Endometrial microvascular endothelial cells (primary cell): Measurements from ENCODE around the gene AGPS. TPM values are rescaled to one million over a fixed set of nuclear protein-coding genes. Genes with fewer than 3 reads are reported as not detected.
"Not testable (repeated sequence)": the region's sequence is repeated elsewhere in the genome, so short reads cannot be mapped to it uniquely, and the experiment has no call there.

Experiments used
- in situ Hi-C: cut with HindIII; loops from 2 replicates; pipeline ENCODE4 v1.10.0; 2017; ENCODE audit warnings: low sequenced_read_pairs, low pct_unique_long_range_greater_than_20kb; ENCODE audit errors: inconsistent ontology term
- total RNA-seq: library from RNA; depleted of rRNA; stranded (reverse); fragments of >200 nt; gene quantifications from one replicate; pipeline ENCODE4 v1.2.3, GENCODE V29; 2015; ENCODE audit errors: inconsistent ontology term

The AGPS gene
- total RNA-seq, 1 donor from 2014 or later = 67.5 TPM

DNA sequence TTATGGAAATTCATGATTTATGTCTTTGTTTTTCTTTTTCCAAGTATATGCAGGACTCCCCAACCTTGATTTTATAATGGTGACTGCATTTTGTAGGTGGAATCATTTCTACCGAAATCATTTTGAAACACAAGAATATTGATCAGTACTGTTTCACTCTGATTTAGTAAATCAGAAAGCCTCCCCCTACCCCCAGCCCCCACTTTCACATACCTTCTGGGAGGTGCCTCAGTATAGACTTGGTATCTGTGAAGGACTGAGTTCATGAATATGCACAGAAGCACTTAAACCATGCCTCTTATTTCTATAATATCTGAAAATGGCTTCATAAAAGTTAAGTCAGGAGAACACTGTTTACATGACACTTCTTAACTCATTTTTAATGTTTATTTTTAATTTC is 147.7 kb downstream of the AGPS start:
- in situ Hi-C loops = no loop called here

DNA sequence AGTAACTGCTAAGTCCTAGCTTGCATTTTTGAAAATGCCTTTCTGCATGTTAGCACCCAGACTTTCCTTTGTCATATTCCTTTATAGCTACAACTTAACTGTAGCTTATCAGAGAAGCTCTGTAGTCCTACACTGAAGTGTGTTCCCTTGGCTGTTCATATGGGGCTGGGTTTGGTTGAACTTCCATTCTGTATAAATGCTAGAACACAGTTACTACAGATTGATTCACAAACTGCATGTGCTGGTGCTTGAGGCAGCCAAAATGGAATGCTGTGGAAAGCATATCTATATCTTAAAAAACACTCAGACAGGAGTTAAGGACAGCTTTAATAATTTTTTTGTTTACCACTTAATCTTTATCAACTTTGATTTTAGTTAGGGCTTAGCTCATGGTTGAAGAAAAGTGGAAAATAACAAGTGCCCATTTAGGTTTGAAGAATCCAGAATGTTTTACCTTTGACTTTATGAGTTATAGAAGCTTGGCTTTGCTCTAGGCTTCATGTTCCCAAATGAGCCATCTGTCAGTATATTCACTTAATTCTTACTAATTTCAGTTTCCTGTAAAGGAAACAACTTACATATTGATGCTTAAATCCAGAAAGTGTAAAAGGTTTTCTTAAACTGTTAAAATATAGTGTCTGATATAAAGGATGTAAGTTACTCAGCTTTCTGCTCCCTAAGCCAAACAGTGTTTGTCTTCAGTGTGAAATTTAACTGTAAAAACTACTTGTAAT is 148.9 kb downstream of the AGPS start:
- in situ Hi-C loops = no loop called here

DNA sequence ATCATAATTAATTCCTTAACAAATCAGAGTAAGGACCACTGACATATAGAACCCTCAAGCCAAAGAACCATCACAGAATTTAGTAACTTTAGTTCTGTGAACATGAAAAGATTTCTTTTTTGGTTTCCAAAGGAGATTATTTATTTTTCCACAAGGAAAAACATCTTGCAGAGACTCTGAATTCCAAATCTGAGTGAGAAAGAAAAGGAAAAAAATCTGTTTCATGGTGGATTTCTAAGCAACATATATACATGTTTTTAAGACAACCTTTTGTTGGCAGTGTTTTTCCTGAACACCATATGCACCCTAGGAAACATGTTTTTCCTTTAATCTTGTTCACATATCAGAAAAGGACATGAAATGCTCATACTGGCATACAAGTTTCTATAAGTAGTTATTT is 149.8 kb downstream of the AGPS start:
- in situ Hi-C loops = no loop called here

DNA sequence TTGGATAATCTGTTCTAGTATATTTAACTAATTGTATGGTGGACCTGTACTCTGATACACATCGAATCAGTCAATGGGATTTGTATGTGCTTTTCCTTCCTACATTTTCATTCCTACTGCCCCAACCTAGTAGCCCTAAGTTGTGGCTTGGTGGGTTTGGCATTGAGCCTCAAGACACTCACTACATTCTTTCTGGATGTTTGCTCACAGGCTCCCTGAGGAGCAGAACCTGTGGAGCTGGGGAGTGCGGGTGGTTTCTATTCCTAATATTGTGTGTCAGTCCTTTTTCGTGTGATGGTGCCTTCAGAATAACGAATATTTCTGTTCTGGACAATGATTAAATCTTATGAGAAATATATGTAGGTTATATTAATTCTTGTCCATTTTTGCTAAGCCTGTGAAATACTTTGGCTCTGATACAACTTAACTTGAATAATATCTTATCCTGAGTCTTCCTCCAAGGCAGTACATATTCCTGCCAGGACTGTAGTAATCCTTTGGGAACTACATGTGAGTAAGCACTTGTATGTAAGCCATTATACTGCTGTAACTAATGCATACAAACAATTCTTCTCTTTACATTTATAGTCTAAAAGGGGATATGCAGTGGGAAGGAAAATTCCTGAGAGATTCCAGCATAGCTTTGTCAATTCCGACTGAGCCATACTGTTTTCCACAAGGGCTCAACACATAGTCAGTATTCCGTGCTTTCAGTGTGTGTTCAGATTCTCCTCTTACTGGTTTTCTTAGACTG is 150.6 kb downstream of the AGPS start:
- in situ Hi-C loops = no loop called here

- in situ Hi-C loops = no loop called here
Observed at GRCh38 chr2:177545143-177545542, 152.6 kb downstream of the AGPS start.

DNA sequence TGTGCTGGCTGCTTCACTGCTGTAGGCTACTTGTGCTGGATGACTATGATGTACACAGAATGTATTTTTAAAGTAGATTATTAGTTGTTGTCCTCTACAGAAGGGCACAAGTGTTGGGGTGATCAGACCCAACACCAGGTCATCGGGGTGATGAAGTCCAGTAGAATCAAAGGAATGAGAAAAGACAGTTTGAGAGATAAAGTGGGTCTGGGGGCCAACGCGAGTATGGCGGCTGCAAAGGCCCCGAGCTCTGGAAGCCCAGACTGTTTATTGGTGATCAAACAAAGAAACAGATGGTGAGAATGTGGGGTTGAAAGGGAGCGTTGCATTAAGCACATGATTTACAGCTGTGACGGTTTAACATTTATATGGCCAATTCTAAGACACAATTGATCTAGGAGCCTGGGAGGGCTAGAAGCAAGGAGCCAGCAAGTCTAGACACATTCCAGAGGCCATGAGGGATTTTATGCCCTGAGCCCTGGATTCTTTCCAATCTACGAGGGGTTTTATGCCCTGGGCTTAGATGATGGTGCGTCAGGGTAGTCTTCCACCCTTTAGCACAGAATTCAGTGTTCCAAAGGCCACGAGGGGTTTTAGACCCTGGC is 153.5 kb downstream of the AGPS start:
- in situ Hi-C loops = no loop called here

GRCh38 chr2:177547122-177547521 is 154.5 kb downstream of the AGPS start:
- in situ Hi-C loops = no loop called here

GRCh38 chr2:177547772-177548171 is 155.2 kb downstream of the AGPS start:
- in situ Hi-C loops = no loop called here

GRCh38 chr2:177548636-177549035 is 156.1 kb downstream of the AGPS start:
- in situ Hi-C loops = no loop called here

GRCh38 chr2:177549171-177549570 is 156.6 kb downstream of the AGPS start:
- in situ Hi-C loops = no loop called here

DNA sequence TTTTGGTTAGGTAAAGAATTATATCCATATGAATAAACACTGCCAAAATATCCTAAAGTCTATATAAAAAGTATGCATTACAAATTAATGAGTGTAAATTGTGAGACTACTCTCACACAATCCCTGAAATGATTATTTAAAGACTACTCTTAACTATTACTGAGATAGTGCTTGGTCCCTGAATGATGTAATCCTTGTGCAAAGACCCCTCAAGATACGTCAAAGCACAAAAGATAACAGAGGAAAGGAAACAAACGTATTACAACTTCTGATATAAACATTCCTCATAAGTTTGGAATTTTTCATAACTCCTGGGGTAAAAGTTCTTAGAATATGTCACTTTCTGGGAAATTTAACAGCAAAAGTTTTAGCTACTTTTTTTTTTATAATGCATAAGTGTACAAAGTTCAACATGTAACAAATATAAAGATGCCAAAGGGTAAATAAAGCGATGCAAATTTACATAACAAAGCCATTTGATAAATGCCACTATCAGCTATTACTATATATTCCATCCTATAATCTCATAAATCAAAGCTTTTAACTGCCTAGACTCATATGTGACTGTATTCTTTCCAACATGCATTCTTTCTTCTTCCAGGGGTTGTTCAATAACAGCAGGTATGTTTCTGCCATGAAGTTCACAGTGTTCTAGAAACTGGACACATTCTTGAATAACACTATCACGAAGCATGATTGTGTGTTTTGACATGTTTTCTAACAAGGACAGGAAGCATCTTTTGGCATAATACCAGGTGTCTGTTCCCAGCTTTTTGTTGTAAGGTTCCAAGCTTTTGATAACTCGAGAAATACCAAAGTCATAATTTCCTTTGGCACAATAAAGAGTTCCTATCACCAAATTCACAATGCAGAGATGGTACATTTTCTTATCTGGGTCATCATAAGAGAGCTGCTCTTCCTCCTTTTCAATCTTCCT is 158.0 kb downstream of the AGPS start:
- in situ Hi-C loops = no loop called here

DNA sequence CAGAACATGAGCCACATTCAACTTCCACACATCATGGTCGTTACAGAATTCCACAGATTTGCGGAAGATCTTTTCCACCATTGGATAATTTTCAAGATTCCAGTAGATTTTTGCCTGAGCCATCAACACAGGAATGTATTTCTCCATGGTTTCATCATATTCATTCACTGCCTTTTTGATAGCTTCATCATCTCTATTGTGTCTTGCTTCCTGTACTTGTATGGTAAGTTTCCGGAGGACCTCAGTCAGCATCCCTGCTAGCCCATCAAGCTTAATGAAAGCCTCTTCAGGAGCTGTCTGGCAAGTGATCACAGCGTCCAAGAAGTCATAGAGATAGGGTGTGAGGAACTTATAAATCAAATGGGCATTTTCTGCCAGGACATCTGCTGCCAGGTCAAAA is 158.8 kb downstream of the AGPS start:
- in situ Hi-C loops = not testable (repeated sequence)

DNA sequence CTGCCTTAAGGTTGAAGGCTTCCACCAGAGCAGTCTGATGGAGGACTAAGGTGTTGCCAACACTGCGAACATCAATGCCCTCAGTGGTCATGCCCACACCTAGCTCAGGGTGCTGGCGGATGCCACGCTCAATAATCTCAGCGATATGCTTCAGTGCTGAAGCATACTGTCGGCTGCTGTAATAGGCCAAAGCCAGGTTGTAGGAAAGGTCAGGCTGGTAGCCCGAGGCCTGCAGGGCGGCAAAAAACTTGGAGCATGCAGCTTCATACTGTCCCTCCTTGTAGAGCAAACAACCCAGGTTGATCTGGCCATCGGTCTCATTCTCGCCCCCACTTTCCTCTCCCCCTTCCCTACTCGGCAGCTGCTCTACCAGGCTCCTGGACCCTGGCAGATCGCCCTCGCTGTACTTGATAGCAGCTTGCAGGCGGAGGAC is 159.4 kb downstream of the AGPS start:
- in situ Hi-C loops = no loop called here

DNA sequence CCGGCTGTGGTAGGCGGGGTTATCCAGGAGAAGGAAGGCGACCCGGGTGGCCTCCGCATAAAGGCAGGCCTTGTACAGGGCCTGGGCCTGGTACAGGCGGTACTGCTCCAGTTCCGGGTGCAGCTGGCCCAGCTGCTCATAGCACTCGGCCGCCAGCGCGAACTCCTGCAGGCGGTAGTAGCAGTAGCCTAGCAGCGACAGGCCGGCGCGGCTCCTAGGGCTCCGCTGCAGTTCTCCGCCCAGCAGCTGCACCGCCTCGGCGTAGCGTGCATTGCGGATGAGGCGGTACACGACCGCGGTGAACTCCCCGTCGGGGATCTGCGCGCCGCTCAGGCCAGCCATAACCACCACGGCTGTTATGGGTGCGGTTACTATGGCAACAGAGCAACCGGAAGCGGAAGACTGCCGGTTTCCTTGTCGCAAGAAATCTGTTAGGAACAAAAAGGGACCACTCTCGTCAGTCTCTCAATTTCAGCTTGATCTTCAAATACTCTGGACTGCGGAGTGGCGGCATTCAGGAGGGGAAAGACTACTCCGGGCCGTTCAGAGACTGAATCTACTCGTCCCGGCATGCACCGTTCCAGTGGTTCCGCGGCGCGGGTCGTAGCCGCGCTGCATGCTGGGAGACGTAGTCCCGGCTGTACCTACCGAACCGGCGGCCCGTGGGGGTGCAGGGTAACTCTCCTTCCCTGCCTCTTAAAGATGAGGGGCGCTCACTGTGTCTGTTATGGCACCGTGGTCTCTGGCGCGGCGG is 160.0 kb downstream of the AGPS start:
- in situ Hi-C loops = no loop called here

DNA sequence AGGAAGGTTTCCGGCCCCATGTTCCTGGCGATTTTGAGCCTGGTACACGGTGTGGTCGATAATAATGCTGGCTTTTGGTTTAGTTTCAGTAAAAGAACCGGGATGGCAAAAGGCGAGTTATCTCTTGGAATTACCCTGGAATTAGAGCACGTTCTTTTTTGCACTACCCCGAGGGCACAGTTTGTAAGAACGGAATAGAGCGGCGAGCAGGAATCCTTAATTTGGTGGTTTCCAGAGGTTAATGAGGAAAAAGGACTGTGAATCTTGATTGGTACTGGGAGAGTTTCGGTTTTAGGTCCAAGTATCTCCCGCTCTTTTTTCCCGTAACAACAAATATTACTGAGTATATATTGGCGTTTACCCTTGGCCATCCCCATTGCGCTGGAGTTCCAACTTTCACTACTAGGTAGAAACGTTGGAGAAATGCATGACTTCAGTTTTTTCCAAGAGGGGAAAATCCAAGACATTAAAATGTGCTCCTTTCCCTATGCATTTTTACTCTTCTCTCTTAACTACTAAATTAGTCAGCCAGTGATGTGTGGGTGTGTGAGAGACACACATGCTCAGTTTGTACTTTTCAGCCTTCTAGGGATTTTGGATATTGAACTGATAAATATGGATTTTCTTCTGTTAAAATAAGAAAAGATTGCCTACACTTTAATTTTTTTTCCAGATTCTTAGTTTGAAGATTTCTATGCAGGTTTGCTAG is 160.8 kb downstream of the AGPS start:
- in situ Hi-C loops = no loop called here

DNA sequence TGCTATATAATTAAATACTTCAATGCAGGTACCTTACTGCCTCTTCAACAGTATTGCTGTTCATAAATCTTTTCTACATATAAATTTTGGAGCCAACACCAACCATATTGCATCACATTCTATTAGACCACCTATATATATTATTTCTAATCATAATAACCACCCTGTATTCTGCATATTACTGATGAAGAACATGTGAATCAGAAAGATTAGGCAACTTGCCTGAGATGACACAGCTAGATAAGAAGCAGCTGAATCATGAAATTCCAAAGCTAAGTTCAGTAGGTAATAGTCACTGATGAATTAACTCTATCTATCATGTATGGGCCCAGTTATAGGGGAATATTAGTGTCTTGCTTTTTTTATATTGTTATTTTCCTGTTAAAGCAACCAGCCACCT is 161.8 kb downstream of the AGPS start:
- in situ Hi-C loops = no loop called here

GRCh38 chr2:177556153-177556552 is 163.6 kb downstream of the AGPS start:
- in situ Hi-C loops = no loop called here

- in situ Hi-C loops = no loop called here
Observed at GRCh38 chr2:177557794-177558193, 165.2 kb downstream of the AGPS start.
